Lower lobe of right lung (tissue), 2 donors: ENCODE results near the gene DIS3L2. TPM values are rescaled to one million over a fixed set of nuclear protein-coding genes. Genes with fewer than 3 reads are reported as not detected.

Experiments
- ATAC-seq, 2 donors: fragments of 200-7000 bp; cut with Tn5 transposase; one replicate each; pipeline ENCODE4 v1.9.1; 2020 to 2022; ENCODE audit warnings: mild to moderate bottlenecking in 2 of 2, moderate library complexity in 2 of 2
- DNase-seq: peaks from one replicate; pipeline ENCODE4 v3.0.0-alpha.2; 2020
- H3K27ac ChIP-seq: fragments of 200-600 bp; one replicate; pipeline ENCODE4 v1.8.0; 2022
- H3K27me3 ChIP-seq: fragments of 200-600 bp; one replicate; pipeline ENCODE4 v1.8.0; 2022; ENCODE audit warnings: low read depth
- H3K36me3 ChIP-seq: fragments of 200-600 bp; one replicate; pipeline ENCODE4 v1.8.0; 2022; ENCODE audit warnings: mild to moderate bottlenecking
- H3K4me1 ChIP-seq: fragments of 200-600 bp; one replicate; pipeline ENCODE4 v1.8.0; 2022
- H3K4me3 ChIP-seq: fragments of 200-600 bp; one replicate; pipeline ENCODE4 v1.8.0; 2022; ENCODE audit warnings: mild to moderate bottlenecking
- H3K9me3 ChIP-seq: fragments of 200-600 bp; one replicate; pipeline ENCODE4 v1.8.0; 2022
- intact Hi-C: fragments of 100-400 bp; cut with DNase I; formaldehyde crosslinking; loops from one replicate; pipeline ENCODE4 v1.11.0; 2022
- total RNA-seq: library from RNA; stranded (reverse); fragmentation: NEBNext Ultra II Directional; extraction: Animal tissue kit (Norgen Biotek cat#: 25700); gene quantifications from one replicate; pipeline ENCODE4 v1.2.1, GENCODE V29; 2021
- TF ChIP-seq, protein P1 (sequence below): fragments of 200-600 bp; IDR thresholded peaks from one replicate; pipeline ENCODE4 v1.8.0; 2022; ENCODE audit warnings: antibody characterized with exemption, mild to moderate bottlenecking
- donor health status: DM: no; HTN: yes; CAD: no; lungs with severe emphysema.

The DIS3L2 gene
- total RNA-seq, 1 donor from 2014 or later: 34.4 TPM

DNA sequence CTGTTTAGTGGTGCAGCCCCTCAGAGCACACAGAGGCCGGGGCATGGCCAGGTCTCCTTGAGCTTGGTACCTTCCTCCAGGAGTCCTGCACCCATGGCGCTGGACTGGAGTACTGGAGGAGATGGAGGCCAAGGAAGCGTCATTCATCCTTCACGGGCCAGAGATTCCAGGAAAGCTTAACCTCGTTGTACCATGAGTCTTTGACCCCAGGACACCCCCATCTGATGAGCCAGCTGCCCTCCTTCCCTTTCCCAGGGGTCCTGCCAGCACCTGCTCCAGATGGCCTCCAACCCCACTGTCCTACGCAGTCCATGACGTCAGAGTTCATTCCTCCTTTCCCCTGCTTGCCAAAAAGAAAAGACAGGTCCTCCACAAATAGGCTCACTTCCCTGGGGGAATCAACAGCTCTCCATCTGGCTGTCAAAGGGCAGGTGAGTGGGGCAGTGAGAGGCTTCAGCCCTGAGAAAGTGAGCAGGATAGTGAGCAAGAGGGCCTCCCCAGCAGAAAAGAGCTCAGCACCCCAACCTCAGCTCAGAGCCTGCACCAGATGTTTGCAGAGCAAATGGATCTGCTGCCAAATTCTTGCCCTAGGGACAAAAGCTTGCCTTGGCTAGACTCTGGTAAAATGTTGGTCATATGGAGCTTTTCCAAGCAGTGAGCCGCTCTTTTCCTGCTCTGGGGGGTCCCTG lies 30.8 kb upstream of the DIS3L2 start:
- TF ChIP-seq, protein P1, sequence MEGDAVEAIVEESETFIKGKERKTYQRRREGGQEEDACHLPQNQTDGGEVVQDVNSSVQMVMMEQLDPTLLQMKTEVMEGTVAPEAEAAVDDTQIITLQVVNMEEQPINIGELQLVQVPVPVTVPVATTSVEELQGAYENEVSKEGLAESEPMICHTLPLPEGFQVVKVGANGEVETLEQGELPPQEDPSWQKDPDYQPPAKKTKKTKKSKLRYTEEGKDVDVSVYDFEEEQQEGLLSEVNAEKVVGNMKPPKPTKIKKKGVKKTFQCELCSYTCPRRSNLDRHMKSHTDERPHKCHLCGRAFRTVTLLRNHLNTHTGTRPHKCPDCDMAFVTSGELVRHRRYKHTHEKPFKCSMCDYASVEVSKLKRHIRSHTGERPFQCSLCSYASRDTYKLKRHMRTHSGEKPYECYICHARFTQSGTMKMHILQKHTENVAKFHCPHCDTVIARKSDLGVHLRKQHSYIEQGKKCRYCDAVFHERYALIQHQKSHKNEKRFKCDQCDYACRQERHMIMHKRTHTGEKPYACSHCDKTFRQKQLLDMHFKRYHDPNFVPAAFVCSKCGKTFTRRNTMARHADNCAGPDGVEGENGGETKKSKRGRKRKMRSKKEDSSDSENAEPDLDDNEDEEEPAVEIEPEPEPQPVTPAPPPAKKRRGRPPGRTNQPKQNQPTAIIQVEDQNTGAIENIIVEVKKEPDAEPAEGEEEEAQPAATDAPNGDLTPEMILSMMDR: no peak
- Histone ChIP-seq H3K4me3 (no peak overlapping the region), H3K27me3 (peaks cover 41% of the 10 kb centered on the region), H3K4me1 (peaks cover 15% of the 10 kb centered on the region), H3K36me3 (no peaks in the 10 kb centered on the region), H3K27ac (no peak overlapping the region), H3K9me3 (no peaks in the 10 kb centered on the region)
- intact Hi-C loops: no loop called here
- DNase-seq (no peak), ATAC-seq (no peak)

DNA sequence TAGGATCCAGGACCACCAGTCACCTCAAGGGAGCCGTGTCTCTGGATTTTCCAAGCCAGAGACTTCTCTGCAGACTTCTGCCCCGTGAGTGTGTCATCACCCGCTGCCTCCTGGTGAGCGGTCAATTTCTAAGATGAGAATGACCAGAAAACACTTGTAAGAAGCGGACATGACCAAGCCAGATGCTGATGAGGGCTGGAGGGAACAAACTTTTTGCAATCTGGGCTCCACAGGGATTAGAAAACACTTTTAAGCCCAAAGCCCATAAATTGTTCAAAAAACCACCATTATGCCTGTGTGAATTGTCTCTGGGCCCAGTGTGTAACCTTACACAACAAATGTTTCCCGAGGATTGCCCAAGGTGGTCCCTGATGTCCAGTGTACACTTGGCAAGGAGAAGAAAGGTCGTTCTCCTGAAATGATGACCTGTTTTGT lies 30.0 kb upstream of the DIS3L2 start:
- Histone ChIP-seq H3K27ac (no peak overlapping the region), H3K4me3 (no peak overlapping the region), H3K27me3 (peaks cover 33% of the 10 kb centered on the region), H3K9me3 (no peaks in the 10 kb centered on the region), H3K36me3 (no peaks in the 10 kb centered on the region), H3K4me1 (peaks cover 8% of the 10 kb centered on the region)
- TF ChIP-seq, protein P1: no peak
- DNase-seq: no peak
- no peak for ATAC-seq
- intact Hi-C loops: no loop called here

DNA sequence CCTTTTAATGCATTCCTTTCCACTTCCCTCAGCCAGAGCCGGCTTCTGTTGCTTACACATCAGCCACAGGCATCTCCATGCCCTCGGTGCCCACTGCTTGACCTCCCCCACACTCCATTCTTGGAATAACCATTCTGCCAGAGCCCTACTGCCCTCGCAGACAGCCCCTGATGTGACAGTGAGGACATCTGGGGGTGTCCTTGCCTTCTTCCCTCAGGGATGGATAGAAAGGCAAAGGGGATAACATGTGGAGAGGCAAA lies 28.9 kb upstream of the DIS3L2 start:
- no peak for DNase-seq

DNA sequence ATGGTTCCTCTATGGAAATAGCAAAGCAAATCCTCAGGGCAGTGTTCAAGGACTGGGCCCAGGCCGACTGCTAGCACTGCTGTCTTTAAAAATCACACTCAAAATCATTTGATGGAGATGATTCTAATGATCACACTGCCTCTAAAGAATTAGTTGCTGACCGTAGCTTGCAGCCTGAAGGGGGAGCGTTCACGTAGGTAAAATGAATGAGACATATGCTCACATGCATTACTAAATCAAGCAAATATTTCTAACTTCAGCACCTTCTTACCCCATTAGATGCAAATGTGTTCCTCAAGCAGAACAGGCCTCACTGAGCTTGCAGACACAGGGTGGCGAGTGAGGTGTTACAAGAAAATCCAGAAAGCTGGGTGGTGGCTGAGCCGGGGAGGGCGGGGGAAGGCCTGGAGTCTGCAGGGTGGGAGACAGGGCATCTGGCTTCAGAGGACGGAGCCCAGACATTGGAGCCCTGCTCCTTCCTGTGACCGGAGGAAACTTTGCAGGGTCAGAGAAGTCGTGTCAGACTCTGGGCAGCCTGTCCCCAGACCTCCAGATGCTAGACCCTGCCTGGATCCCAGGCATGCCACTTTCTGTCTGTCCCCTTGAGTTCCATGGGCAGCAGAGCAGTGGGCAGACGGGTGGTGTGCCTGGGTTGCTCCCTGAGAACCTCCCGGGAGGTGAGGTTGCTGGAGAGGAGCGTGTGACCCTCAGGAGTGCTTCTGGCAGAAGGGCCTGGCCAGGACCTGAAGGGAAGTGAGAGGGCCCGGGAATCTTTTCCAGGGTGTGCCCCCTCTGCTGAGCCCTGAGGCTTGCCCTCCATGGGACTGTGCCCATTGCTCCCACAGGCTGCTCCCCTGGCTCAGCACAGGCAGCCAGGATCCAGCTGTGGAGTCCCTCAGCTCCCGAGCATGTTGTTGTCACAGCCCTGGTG lies 28.3 kb upstream of the DIS3L2 start:
- Histone ChIP-seq H3K4me1 (no peaks in the 10 kb centered on the region), H3K9me3 (no peaks in the 10 kb centered on the region), H3K27me3 (peaks cover 16% of the 10 kb centered on the region), H3K27ac (no peak overlapping the region), H3K4me3 (no peak overlapping the region), H3K36me3 (no peaks in the 10 kb centered on the region)
- DNase-seq (no peak), ATAC-seq (no peak)
- intact Hi-C loops: no loop called here
- TF ChIP-seq, protein P1: no peak

More for the DNA sequence above, 28.9 kb upstream of the DIS3L2 start:
- H3K27ac ChIP-seq: no peak overlapping the region
- H3K4me1 ChIP-seq: no peaks in the 10 kb centered on the region
- H3K36me3 ChIP-seq: no peaks in the 10 kb centered on the region
- TF ChIP-seq, protein P1: no peak
- no peak for ATAC-seq
- intact Hi-C loops: no loop called here
- peaks cover 22% of the 10 kb centered on the region for H3K27me3 ChIP-seq
- H3K9me3 ChIP-seq: no peaks in the 10 kb centered on the region
- no peak overlapping the region for H3K4me3 ChIP-seq

DNA sequence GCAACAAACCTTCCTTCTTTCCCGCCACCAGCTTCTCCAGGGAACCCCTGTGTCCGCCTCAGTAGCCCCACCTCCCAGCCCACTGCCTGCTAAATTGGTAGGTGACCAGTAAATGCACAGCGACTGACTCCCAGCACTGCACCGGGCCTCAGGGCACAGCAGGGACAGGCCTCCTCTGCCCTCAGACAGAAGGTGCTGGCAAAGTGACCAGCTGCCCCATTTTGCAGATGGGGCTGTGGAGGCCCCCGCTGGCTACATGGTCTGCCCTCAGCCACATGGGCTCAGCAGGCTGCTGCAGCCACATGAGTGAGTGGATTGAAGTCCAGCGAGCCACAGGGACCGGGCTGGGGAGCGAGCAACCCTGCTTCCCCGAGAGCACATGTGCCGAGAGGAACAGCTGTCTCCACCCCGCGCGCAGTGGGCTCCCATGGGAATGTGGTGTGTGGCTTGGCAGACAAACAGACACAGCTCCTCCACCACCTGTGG lies 27.6 kb upstream of the DIS3L2 start:
- TF ChIP-seq, protein P1: no peak
- DNase-seq (no peak), ATAC-seq (no peak)
- H3K4me3 ChIP-seq: no peak overlapping the region
- peaks cover 9% of the 10 kb centered on the region for H3K27me3 ChIP-seq
- intact Hi-C loops: no loop called here
- H3K9me3 ChIP-seq: no peaks in the 10 kb centered on the region
- no peak overlapping the region for H3K27ac ChIP-seq
- H3K36me3 ChIP-seq: no peaks in the 10 kb centered on the region
- no peaks in the 10 kb centered on the region for H3K4me1 ChIP-seq
